HCT116 (cell line): ENCODE results near the gene NUDT4. TPM values are rescaled to one million over a fixed set of nuclear protein-coding genes. Genes with fewer than 3 reads are reported as not detected.

Experiments
- ATAC-seq: fragments of 200-7000 bp; cut with Tn5 transposase; 2 replicates; pipeline ENCODE4 v1.9.1; 2020; ENCODE audit warnings: mild to moderate bottlenecking, moderate library complexity
- BruUV-seq: library from RNA; stranded (reverse); fragments of 400-500 nt; replicated peaks from 2 replicates; lab custom pipeline; 2021; lab: Mats Ljungman, UMichigan
- CTCF ChIA-PET: fragments of 300-600 bp; sonication (Branson Sonifier 250); formaldehyde crosslinking; loops from one replicate; lab custom pipeline; 2021; ENCODE audit warnings: antibody characterized with exemption; lab: Charles Lee
- POLR2A ChIA-PET: fragments of 300-600, 350-600 bp; sonication (Branson Sonifier 250); formaldehyde crosslinking; loops from one replicate; lab custom pipeline; 2021; ENCODE audit warnings: antibody characterized with exemption; lab: Charles Lee
- RAD21 ChIA-PET, 2 experiments: fragments of 300-600 bp; sonication (Branson Sonifier 250); formaldehyde crosslinking; loops; one replicate each; lab custom pipeline; 2023; ENCODE audit warnings: low total read pairs in 2 of 2; ENCODE audit not compliant: uncharacterized antibody in 2 of 2, unreplicated experiment in 2 of 2, low non-redundant PET in 1 of 2; lab: Charles Lee
- DNase-seq: peaks from one replicate; pipeline ENCODE4 v3.0.0-alpha.2; 2010; ENCODE audit warnings: low read depth, low spot score
- H2AFZ ChIP-seq: fragments of 200-600 bp; shearing (Covaris generic), sonication (generic); 2 replicates; pipeline ENCODE4 v1.6.1; 2017; ENCODE audit warnings: low read depth, mixed run types, mixed read lengths, antibody characterized with exemption, low read length; ENCODE audit not compliant: poor library complexity, severe bottlenecking
- H3K27ac ChIP-seq: 2 replicates; pipeline ENCODE4 v1.5.1; 2012; ENCODE audit warnings: low read depth, low read length
- H3K27me3 ChIP-seq: fragments of 200-600 bp; sonication (generic); 2 replicates; pipeline ENCODE4 v1.6.1; 2016; ENCODE audit warnings: mixed run types, low read length, mixed read lengths; ENCODE audit not compliant: insufficient read depth
- H3K36me3 ChIP-seq, 2 experiments: fragments of 200-500 bp in 1 of 2; fragments of 200-600 bp in 1 of 2; sonication (Bioruptor generic) in 1 of 2; sonication (generic) in 1 of 2; 2 replicates each; pipeline versions ENCODE4 v1.5.1 to v1.6.1; 2014 to 2016; ENCODE audit warnings: low read length in 2 of 2, inconsistent platforms in 1 of 2, mixed read lengths in 1 of 2, mixed run types in 1 of 2; ENCODE audit not compliant: insufficient read depth in 2 of 2, control insufficient read depth in 1 of 2
- H3K4me1 ChIP-seq, 2 experiments: fragments of 200-600 bp in 1 of 2; sonication (generic) in 1 of 2; 2 replicates each; pipeline versions ENCODE4 v1.5.1 to v1.6.1; 2012 to 2017; ENCODE audit warnings: low read length in 2 of 2, inconsistent platforms in 1 of 2, mild to moderate bottlenecking in 1 of 2, mixed read lengths in 1 of 2, mixed run types in 1 of 2, moderate library complexity in 1 of 2; ENCODE audit not compliant: insufficient read depth in 2 of 2, control insufficient read depth in 1 of 2
- H3K4me2 ChIP-seq: fragments of 200-600 bp; sonication (generic); 2 replicates; pipeline ENCODE4 v1.6.1; 2017; ENCODE audit warnings: mixed run types, low read length, mixed read lengths
- H3K4me3 ChIP-seq, 2 experiments: fragments of 200-600 bp in 1 of 2; sonication (generic) in 1 of 2; replicated peaks in 1 of 2; 2 replicates each; pipeline ENCODE4 v1.5.1; 2011 to 2016; ENCODE audit warnings: low read length in 2 of 2, control low read depth in 1 of 2, low read depth in 1 of 2, mild to moderate bottlenecking in 1 of 2, mixed read lengths in 1 of 2, mixed run types in 1 of 2
- H3K79me2 ChIP-seq: fragments of 200-600 bp; sonication (generic); 2 replicates; pipeline ENCODE4 v1.6.1; 2017; ENCODE audit warnings: mild to moderate bottlenecking, mixed run types, low read length, moderate library complexity, mixed read lengths; ENCODE audit not compliant: insufficient read depth
- H3K9ac ChIP-seq: fragments of 200-600 bp; sonication (generic); 2 replicates; pipeline ENCODE4 v1.6.1; 2016; ENCODE audit warnings: low read length, mixed read lengths
- H3K9me2 ChIP-seq: fragments of 200-600 bp; sonication (generic), shearing (Covaris generic); 2 replicates; pipeline ENCODE4 v1.6.1; 2017; ENCODE audit warnings: mixed run types, mild to moderate bottlenecking, moderate library complexity; ENCODE audit not compliant: insufficient read depth
- H3K9me3 ChIP-seq, 2 experiments: fragments of 200-500 bp in 1 of 2; fragments of 200-600 bp in 1 of 2; sonication (Bioruptor generic) in 1 of 2; sonication (generic) in 1 of 2; 2 replicates each; pipeline ENCODE4 v1.6.1; 2014 to 2017; ENCODE audit warnings: low read length in 2 of 2, mixed read lengths in 2 of 2, inconsistent platforms in 1 of 2, low read depth in 1 of 2, mild to moderate bottlenecking in 1 of 2, mixed run types in 1 of 2, moderate library complexity in 1 of 2; ENCODE audit not compliant: control insufficient read depth in 1 of 2, insufficient read depth in 1 of 2
- H4K20me1 ChIP-seq: fragments of 200-600 bp; sonication (generic), shearing (Covaris generic); 2 replicates; pipeline ENCODE4 v1.6.1; 2017; ENCODE audit warnings: mixed run types, mild to moderate bottlenecking, moderate library complexity; ENCODE audit not compliant: insufficient read depth
- ATF3 ChIP-seq: IDR thresholded peaks from 2 replicates; pipeline ENCODE4 v1.6.1; 2012
- CBX3 ChIP-seq: IDR thresholded peaks from 2 replicates; pipeline ENCODE4 v1.6.1; 2012; ENCODE audit warnings: low read depth
- CEBPB ChIP-seq: IDR thresholded peaks from 2 replicates; pipeline ENCODE4 v1.6.1; 2012; ENCODE audit warnings: low read depth
- CTCF ChIP-seq, 3 experiments: fragments of 200-600 bp in 1 of 3; sonication (generic) in 1 of 3; IDR thresholded peaks in 2 of 3; conservative IDR thresholded peaks in 1 of 3; 2 replicates each; pipeline ENCODE4 v1.5.1; 2012 to 2017; ENCODE audit warnings: low read depth in 2 of 3, low read length in 2 of 3, antibody characterized with exemption in 1 of 3, borderline replicate concordance in 1 of 3, control low read depth in 1 of 3, mild to moderate bottlenecking in 1 of 3, mixed read lengths in 1 of 3, mixed run types in 1 of 3, moderate library complexity in 1 of 3; ENCODE audit not compliant: insufficient read depth in 1 of 3
- EGR1 ChIP-seq: IDR thresholded peaks from 2 replicates; pipeline ENCODE4 v1.6.1; 2012; ENCODE audit warnings: low read depth
- EZH2 ChIP-seq: fragments of 200-600 bp; sonication (generic); IDR thresholded peaks from 2 replicates; pipeline ENCODE4 v1.6.1; 2017; ENCODE audit warnings: antibody characterized with exemption, mixed run types
- FOSL1 ChIP-seq: IDR thresholded peaks from 2 replicates; pipeline ENCODE4 v1.6.1; 2012; ENCODE audit warnings: low read depth
- JUND ChIP-seq: IDR thresholded peaks from 2 replicates; pipeline ENCODE4 v1.6.1; 2012
- MAX ChIP-seq: IDR thresholded peaks from 2 replicates; pipeline ENCODE4 v1.6.1; 2012
- POLR2A ChIP-seq: IDR thresholded peaks from 2 replicates; pipeline ENCODE4 v1.7.0; 2011; ENCODE audit warnings: borderline replicate concordance; ENCODE audit not compliant: insufficient read depth, insufficient read length; ENCODE audit errors: extremely low read depth
- POLR2AphosphoS5 ChIP-seq: IDR thresholded peaks from 2 replicates; pipeline ENCODE4 v1.6.1; 2011; ENCODE audit warnings: mild to moderate bottlenecking, low read depth, low read length, moderate library complexity
- RAD21 ChIP-seq: IDR thresholded peaks from 2 replicates; pipeline ENCODE4 v1.6.1; 2012; ENCODE audit warnings: low read depth, mild to moderate bottlenecking
- REST ChIP-seq: IDR thresholded peaks from 2 replicates; pipeline ENCODE4 v1.6.1; 2012; ENCODE audit warnings: low read depth
- SIN3A ChIP-seq: IDR thresholded peaks from 2 replicates; pipeline ENCODE4 v1.6.1; 2012; ENCODE audit warnings: low read depth
- SRF ChIP-seq: IDR thresholded peaks from 2 replicates; pipeline ENCODE4 v1.6.1; 2012; ENCODE audit warnings: low read depth
- TCF7L2 ChIP-seq: IDR thresholded peaks from 2 replicates; pipeline ENCODE4 v1.7.0; 2011; ENCODE audit warnings: borderline replicate concordance, inconsistent platforms; ENCODE audit not compliant: insufficient read depth, insufficient read length; ENCODE audit errors: extremely low read depth
- ZFX ChIP-seq: fragments of 450-650 bp; IDR thresholded peaks from 2 replicates; pipeline ENCODE4 v1.6.1; 2017
- ZNF274 ChIP-seq: fragments of 200-500 bp; sonication (Bioruptor generic); IDR thresholded peaks from 2 replicates; pipeline ENCODE4 v1.6.1; 2014; ENCODE audit warnings: mild to moderate bottlenecking, low read depth, low read length, inconsistent platforms
- intact Hi-C: fragments of 100-400 bp; cut with micrococcal nuclease; formaldehyde crosslinking; loops from 2 replicates; pipeline ENCODE4 v1.10.0; 2022
- total RNA-seq: library from RNA; stranded (reverse); gene quantifications from one replicate; pipeline ENCODE4 v1.2.1, GENCODE V29; 2021; ENCODE audit not compliant: unreplicated experiment

Gene NUDT4
- total RNA-seq, 1 experiment from 2014 or later, result 41.2 TPM

GRCh38 chr12:93379326-93379980, 1.7 kb downstream of the NUDT4 start:
- H3K9me2 ChIP-seq, result no peaks in the 10 kb centered on the region
- peak overlapping the region; percentile 86 to 88 for H3K4me3 ChIP-seq
- ChIA-PET CTCF (interaction anchor here (0.6 kb wide), 1 partner anchor 295 kb away, joined by 3 read pairs; no protein-coding TSS in a partner anchor), POLR2A (no interaction called here)
- peaks cover 63% of the 10 kb centered on the region for H3K79me2 ChIP-seq
- H4K20me1 ChIP-seq, result peaks cover 3% of the 10 kb centered on the region; the same call in 1 of the 2 replicates
- H3K4me2 ChIP-seq, result peak overlapping the region; percentile 78
- no peak overlapping the region for H2AFZ ChIP-seq
- TSS peak; percentile 64 for BruUV-seq
- DNase-seq, result no peak
- no peak overlapping the region for H3K27ac ChIP-seq
- no peaks in the 10 kb centered on the region for H3K36me3 ChIP-seq
- H3K9ac ChIP-seq, result peak overlapping the region; percentile 92
- intact Hi-C loops, result loop anchor here (5.0 kb wide), 1 partner anchor 282 kb away; no protein-coding TSS in a partner anchor
- no peak for TF ChIP-seq REST
- no peak for TF ChIP-seq ZNF274
- TF ChIP-seq TCF7L2, result no peak
- no peak for TF ChIP-seq RAD21
- TF ChIP-seq FOSL1, result no peak
- TF ChIP-seq ATF3, result no peak
- TF ChIP-seq CEBPB, result no peak
- no peak for TF ChIP-seq EZH2
- no peak for TF ChIP-seq ZFX
- no peak for TF ChIP-seq MAX
- no peak for TF ChIP-seq POLR2AphosphoS5
- no peak for TF ChIP-seq SIN3A
- TF ChIP-seq JUND, result no peak
- TF ChIP-seq SRF, result no peak
- TF ChIP-seq CTCF (IDR thresholded peaks at IDR 0.05 in 2 of 3, conservative IDR thresholded peaks at IDR 0.05 in 1 of 3; ENCODE audit: borderline replicate concordance in 1 of 3, insufficient read depth in 1 of 3, low read depth in 2 of 3, low read length in 2 of 3), result no peak
- TF ChIP-seq POLR2A, result no peak
- TF ChIP-seq EGR1, result no peak
- no peak for TF ChIP-seq CBX3
- TF ChIP-seq, all 23 proteins: peak for 0
- peaks cover 17 to 32% of the 10 kb centered on the region in 2 experiments for H3K4me1 ChIP-seq
- no peak for ATAC-seq
- H3K27me3 ChIP-seq, result no peaks in the 10 kb centered on the region
- RAD21 ChIA-PET, result no interaction called here
- no peaks in the 10 kb centered on the region for H3K9me3 ChIP-seq
